Activated CD8-positive, alpha-beta memory T cell treated with anti-CD3 and anti-CD28 coated beads, Interleukin-2, amount 10 ng/mL, durations not matched to agents 7 days and 5 days (primary cell): ENCODE results near the gene FKBP4. TPM values are rescaled to one million over a fixed set of nuclear protein-coding genes. Genes with fewer than 3 reads are reported as not detected.

Experiments used
- total RNA-seq, 2 experiments: library from RNA; stranded (reverse); gene quantifications; one replicate each; pipeline ENCODE4 v1.2.3, GENCODE V29; 2021

Gene FKBP4
- total RNA-seq, 2 experiments from 2014 or later = 78.2 to 109 TPM

Other genes with a start within 250 kb of the FKBP4 start
- 10 to 100 TPM; 28.8 to 34.9 TPM for gene ITFG2, start 17.7 kb downstream of the FKBP4 start, total RNA-seq
- gene NRIP2, start 40.1 kb downstream of the FKBP4 start, total RNA-seq = not detected
- under 1 TPM in 1 of 2 experiments, not detected in 1; 0.67 TPM for gene TEX52, start 62.1 kb downstream of the FKBP4 start, total RNA-seq
- gene FOXM1, start 82.2 kb downstream of the FKBP4 start, total RNA-seq = 100 to 1,000 TPM; 130 to 155 TPM
- 10 to 100 TPM; 43.4 to 49.2 TPM for gene RHNO1, start 82.3 kb downstream of the FKBP4 start, total RNA-seq
- 1 to 10 TPM; 7.5 to 7.8 TPM for gene TULP3, start 95.9 kb downstream of the FKBP4 start, total RNA-seq
- 1 to 10 TPM in 1 of 2 experiments, under 1 TPM in 1; 0.44 to 1.6 TPM for gene TEAD4, start 164.4 kb downstream of the FKBP4 start, total RNA-seq